Trophoblast cell (in vitro differentiated cells and primary cell): ENCODE measurements around the gene TMEM184C.

Experiments
- DNase-seq, 2 donors: peaks; one replicate each; pipeline ENCODE4 v3.0.0-alpha.2; 2016
- H2AFZ ChIP-seq: 2 replicates; pipeline ENCODE4 v1.6.1; 2013; ENCODE audit warnings: low read length, moderate library complexity, mild to moderate bottlenecking; ENCODE audit not compliant: insufficient read depth, poor library complexity
- H2AK5ac ChIP-seq: 2 replicates; pipeline ENCODE4 v1.6.1; 2013; ENCODE audit warnings: mild to moderate bottlenecking, low read length
- H2BK120ac ChIP-seq: 2 replicates; pipeline ENCODE4 v1.6.1; 2013; ENCODE audit warnings: low read length, mild to moderate bottlenecking, moderate library complexity; ENCODE audit not compliant: insufficient read depth, poor library complexity
- H2BK12ac ChIP-seq: 2 replicates; pipeline ENCODE4 v1.6.1; 2013; ENCODE audit warnings: mild to moderate bottlenecking, low read length, moderate library complexity
- H2BK5ac ChIP-seq: 2 replicates; pipeline ENCODE4 v1.6.1; 2013; ENCODE audit warnings: low read length, low read depth, moderate library complexity, mild to moderate bottlenecking; ENCODE audit not compliant: poor library complexity
- H3K14ac ChIP-seq: 2 replicates; pipeline ENCODE4 v1.6.1; 2013; ENCODE audit warnings: mild to moderate bottlenecking, low read length
- H3K18ac ChIP-seq: 2 replicates; pipeline ENCODE4 v1.6.1; 2013; ENCODE audit warnings: mild to moderate bottlenecking, low read length
- H3K23ac ChIP-seq: 2 replicates; pipeline ENCODE4 v1.6.1; 2013; ENCODE audit warnings: low read length
- H3K27ac ChIP-seq: 2 replicates; pipeline ENCODE4 v1.5.1; 2013; ENCODE audit warnings: low read depth, mild to moderate bottlenecking, inconsistent platforms, low read length, moderate library complexity
- H3K27me3 ChIP-seq: 2 replicates; pipeline ENCODE4 v1.6.1; 2013; ENCODE audit warnings: inconsistent platforms, mild to moderate bottlenecking, low read length, moderate library complexity; ENCODE audit not compliant: insufficient read depth
- H3K36me3 ChIP-seq, 2 experiments: 1 replicate in 1 of 2; 2 replicates in 1 of 2; pipeline ENCODE4 v1.6.1; 2013; ENCODE audit warnings: low read length in 2 of 2, mild to moderate bottlenecking in 2 of 2, moderate library complexity in 1 of 2; ENCODE audit not compliant: insufficient read depth in 2 of 2, control insufficient read depth in 1 of 2
- H3K4ac ChIP-seq: 2 replicates; pipeline ENCODE4 v1.6.1; 2013; ENCODE audit warnings: low read depth, mild to moderate bottlenecking, low read length, moderate library complexity
- H3K4me1 ChIP-seq, 2 experiments: 1 replicate in 1 of 2; 2 replicates in 1 of 2; pipeline ENCODE4 v1.6.1; 2013; ENCODE audit warnings: low read length in 2 of 2, mild to moderate bottlenecking in 2 of 2, moderate library complexity in 1 of 2; ENCODE audit not compliant: insufficient read depth in 2 of 2, control insufficient read depth in 1 of 2
- H3K4me2 ChIP-seq: 2 replicates; pipeline ENCODE4 v1.6.1; 2013; ENCODE audit warnings: inconsistent platforms, mild to moderate bottlenecking, low read length, moderate library complexity
- H3K4me3 ChIP-seq: 2 replicates; pipeline ENCODE4 v1.5.1; 2013; ENCODE audit warnings: mild to moderate bottlenecking, low read depth, low read length, inconsistent platforms
- H3K79me1 ChIP-seq: one replicate; pipeline ENCODE4 v1.6.1; 2013; ENCODE audit warnings: low read length
- H3K79me2 ChIP-seq: 2 replicates; pipeline ENCODE4 v1.6.1; 2013; ENCODE audit warnings: low read length, mild to moderate bottlenecking; ENCODE audit not compliant: control insufficient read depth, insufficient read depth, poor library complexity
- H3K9ac ChIP-seq: 2 replicates; pipeline ENCODE4 v1.6.1; 2013; ENCODE audit warnings: mild to moderate bottlenecking, low read length
- H3K9me3 ChIP-seq: 2 replicates; pipeline ENCODE4 v1.6.1; 2013; ENCODE audit warnings: low read depth, mild to moderate bottlenecking, control low read depth, inconsistent platforms, low read length; ENCODE audit not compliant: insufficient read depth
- H4K12ac ChIP-seq: 2 replicates; pipeline ENCODE4 v1.6.1; 2013; ENCODE audit warnings: low read depth, mild to moderate bottlenecking, low read length, moderate library complexity
- H4K8ac ChIP-seq: 2 replicates; pipeline ENCODE4 v1.6.1; 2013; ENCODE audit warnings: low read depth, mild to moderate bottlenecking, low read length, moderate library complexity
- H4K91ac ChIP-seq: one replicate; pipeline ENCODE4 v1.6.1; 2013; ENCODE audit warnings: low read depth, mild to moderate bottlenecking, low read length, moderate library complexity
- WGBS: extraction: QIAGEN DNeasy Blood & Tissue Kit; methylation state at CpG from one replicate; pipeline ENCODE4 v1.1.7; 2013; ENCODE audit warnings: missing lambda C conversion rate; ENCODE audit not compliant: insufficient read length, insufficient coverage; ENCODE audit errors: extremely low coverage; 5-methylcytosine and 5-hydroxymethylcytosine counted together

Gene TMEM184C

GRCh38 chr4:147643616-147644015 is 26.4 kb downstream of the TMEM184C start:
- Histone ChIP-seq H2BK5ac (no peak overlapping the region), H2AFZ (no peak overlapping the region), H3K36me3 (no peaks in the 10 kb centered on the region), H3K4me3 (no peak overlapping the region), H3K4me2 (no peak overlapping the region), H3K4ac (no peak overlapping the region), H3K27me3 (no peaks in the 10 kb centered on the region), H2BK12ac (no peak overlapping the region), H3K9me3 (no peaks in the 10 kb centered on the region), H2BK120ac (no peak overlapping the region), H3K9ac (no peak overlapping the region), H3K14ac (no peak overlapping the region), H4K91ac (no peak overlapping the region), H3K18ac (no peak overlapping the region), H3K79me2 (no peaks in the 10 kb centered on the region), H3K79me1 (no peaks in the 10 kb centered on the region), H3K27ac (no peak overlapping the region), H4K12ac (no peak overlapping the region), H4K8ac (no peak overlapping the region), H2AK5ac (no peak overlapping the region), H3K23ac (no peak overlapping the region), H3K4me1 (no peaks in the 10 kb centered on the region)
- no peak for DNase-seq
- no CpG with 5 or more reads among the region's 1 CpG for WGBS

GRCh38 chr4:147644471-147644870 is 27.3 kb downstream of the TMEM184C start:
- Histone ChIP-seq H3K27ac (no peak overlapping the region), H3K4me2 (no peak overlapping the region), H3K18ac (no peak overlapping the region), H2AK5ac (no peak overlapping the region), H3K4me3 (no peak overlapping the region), H3K79me1 (no peaks in the 10 kb centered on the region), H3K79me2 (no peaks in the 10 kb centered on the region), H3K27me3 (no peaks in the 10 kb centered on the region), H3K23ac (no peak overlapping the region), H4K12ac (no peak overlapping the region), H3K14ac (no peak overlapping the region), H2BK12ac (no peak overlapping the region), H2BK5ac (no peak overlapping the region), H3K9ac (no peak overlapping the region), H4K8ac (no peak overlapping the region), H2BK120ac (no peak overlapping the region), H4K91ac (no peak overlapping the region), H3K36me3 (no peaks in the 10 kb centered on the region), H2AFZ (no peak overlapping the region), H3K4me1 (no peaks in the 10 kb centered on the region), H3K9me3 (no peaks in the 10 kb centered on the region), H3K4ac (no peak overlapping the region)
- no CpG with 5 or more reads among the region's 3 CpGs for WGBS
- peak; percentile 11 to 13 for DNase-seq

GRCh38 chr4:147645099-147645498 is 27.9 kb downstream of the TMEM184C start:
- Histone ChIP-seq H4K8ac (no peak overlapping the region), H3K23ac (no peak overlapping the region), H3K9me3 (no peaks in the 10 kb centered on the region), H4K12ac (no peak overlapping the region), H3K27ac (no peak overlapping the region), H3K4ac (no peak overlapping the region), H2AFZ (no peak overlapping the region), H3K4me2 (no peak overlapping the region), H3K4me1 (no peaks in the 10 kb centered on the region), H3K36me3 (no peaks in the 10 kb centered on the region), H2BK120ac (no peak overlapping the region), H2AK5ac (no peak overlapping the region), H3K4me3 (no peak overlapping the region), H3K27me3 (no peaks in the 10 kb centered on the region), H3K9ac (no peak overlapping the region), H3K18ac (no peak overlapping the region), H3K79me2 (no peaks in the 10 kb centered on the region), H3K79me1 (no peaks in the 10 kb centered on the region), H4K91ac (no peak overlapping the region), H3K14ac (no peak overlapping the region), H2BK12ac (no peak overlapping the region), H2BK5ac (no peak overlapping the region)
- no peak for DNase-seq

- no peak overlapping the region for H2BK12ac ChIP-seq
- no peak overlapping the region for H2BK120ac ChIP-seq
- H3K36me3 ChIP-seq: no peaks in the 10 kb centered on the region
- H4K12ac ChIP-seq: no peak overlapping the region
- no peak overlapping the region for H3K4me3 ChIP-seq
- H3K14ac ChIP-seq: no peak overlapping the region
- no peak overlapping the region for H3K27ac ChIP-seq
- H2AK5ac ChIP-seq: no peak overlapping the region
- no peak overlapping the region for H3K4me2 ChIP-seq
- H3K27me3 ChIP-seq: no peaks in the 10 kb centered on the region
- H3K23ac ChIP-seq: no peak overlapping the region
- H2AFZ ChIP-seq: no peak overlapping the region
- H2BK5ac ChIP-seq: no peak overlapping the region
- DNase-seq: peak; percentile 60 to 81
- no peak overlapping the region for H3K4ac ChIP-seq
- no peak overlapping the region for H4K8ac ChIP-seq
- H3K18ac ChIP-seq: no peak overlapping the region
- no peak overlapping the region for H3K9ac ChIP-seq
- no peaks in the 10 kb centered on the region for H3K4me1 ChIP-seq
- H3K79me1 ChIP-seq: no peaks in the 10 kb centered on the region
- no peaks in the 10 kb centered on the region for H3K79me2 ChIP-seq
- H3K9me3 ChIP-seq: no peaks in the 10 kb centered on the region
- no peak overlapping the region for H4K91ac ChIP-seq
These were observed 31.5 kb downstream of the TMEM184C start for GRCh38 chr4:147648656-147649055.

GRCh38 chr4:147651563-147651962 is 34.4 kb downstream of the TMEM184C start:
- Histone ChIP-seq H4K12ac (no peak overlapping the region), H3K79me2 (no peaks in the 10 kb centered on the region), H3K4me3 (no peak overlapping the region), H2BK120ac (no peak overlapping the region), H3K9me3 (no peaks in the 10 kb centered on the region), H3K4me1 (no peaks in the 10 kb centered on the region), H3K23ac (no peak overlapping the region), H3K36me3 (peaks cover 3 to 9% of the 10 kb centered on the region in 2 experiments), H3K9ac (no peak overlapping the region), H4K91ac (no peak overlapping the region), H3K4ac (no peak overlapping the region), H3K27ac (no peak overlapping the region), H2AFZ (no peak overlapping the region), H3K18ac (no peak overlapping the region), H3K14ac (no peak overlapping the region), H2BK5ac (no peak overlapping the region), H4K8ac (no peak overlapping the region), H3K79me1 (no peaks in the 10 kb centered on the region), H3K27me3 (no peaks in the 10 kb centered on the region), H2BK12ac (no peak overlapping the region), H2AK5ac (no peak overlapping the region), H3K4me2 (no peak overlapping the region)
- no peak for DNase-seq
- WGBS: 100% methylated on average over 1 of the region's 1 CpG
